SK-N-SH treated with all-trans-retinoic acid at 6 μM for 48 hours (cell line): Measurements from ENCODE around the gene DHH.

Source experiments
- ATAC-seq: fragments of 200-7000 bp; cut with Tn5 transposase; 3 replicates; pipeline ENCODE4 v1.9.1; 2020; ENCODE audit warnings: mild to moderate bottlenecking, moderate library complexity
- ARNTL ChIP-seq: fragments of 450-650 bp; formaldehyde crosslinking; IDR thresholded peaks from 2 replicates; pipeline ENCODE4 v1.5.0; 2020; ENCODE audit warnings: low read depth, mild to moderate bottlenecking, moderate library complexity, borderline replicate concordance
- BACH2 ChIP-seq: fragments of 250-450 bp; sonication (Bioruptor Pico); IDR thresholded peaks from 2 replicates; pipeline ENCODE4 v1.9.0; 2021; ENCODE audit warnings: mild to moderate bottlenecking, borderline replicate concordance
- CSDC2 ChIP-seq: fragments of 250-450 bp; sonication (Bioruptor Pico); IDR thresholded peaks from 2 replicates; pipeline ENCODE4 v1.5.0; 2020; ENCODE audit warnings: mild to moderate bottlenecking, moderate library complexity
- ESRRG ChIP-seq: fragments of 250-450 bp; sonication (Bioruptor Pico); IDR thresholded peaks from 2 replicates; pipeline ENCODE4 v1.6.1; 2021; ENCODE audit warnings: mild to moderate bottlenecking
- ISL1 ChIP-seq: fragments of 250-450 bp; sonication (Bioruptor Pico); IDR thresholded peaks from 2 replicates; pipeline ENCODE4 v2.1.2; 2022; ENCODE audit warnings: mild to moderate bottlenecking, moderate library complexity
- RARB ChIP-seq: fragments of 250-450 bp; sonication (Bioruptor Pico); IDR thresholded peaks from 2 replicates; pipeline ENCODE4 v1.8.0; 2021; ENCODE audit warnings: mild to moderate bottlenecking, moderate library complexity
- SNAI2 ChIP-seq: fragments of 250-450 bp; sonication (Bioruptor Pico); IDR thresholded peaks from 2 replicates; pipeline ENCODE4 v1.5.0; 2020; ENCODE audit warnings: mild to moderate bottlenecking, moderate library complexity
- TCF4 ChIP-seq: fragments of 250-450 bp; sonication (Bioruptor Pico); IDR thresholded peaks from 2 replicates; pipeline ENCODE4 v1.8.0; 2021; ENCODE audit warnings: mild to moderate bottlenecking, moderate library complexity, borderline replicate concordance
- TOX ChIP-seq: fragments of 250-450 bp; sonication (Bioruptor Pico); IDR thresholded peaks from 2 replicates; pipeline ENCODE4 v1.8.0; 2021; ENCODE audit warnings: mild to moderate bottlenecking, moderate library complexity, borderline replicate concordance
- ZC3H10 ChIP-seq: fragments of 250-450 bp; sonication (Bioruptor Pico); IDR thresholded peaks from 2 replicates; pipeline ENCODE4 v1.5.1; 2021; ENCODE audit warnings: mild to moderate bottlenecking, moderate library complexity
- ZFP3 ChIP-seq: fragments of 250-450 bp; sonication (Bioruptor Pico); IDR thresholded peaks from 2 replicates; pipeline ENCODE4 v1.5.0; 2020; ENCODE audit warnings: mild to moderate bottlenecking, moderate library complexity
- ZFP30 ChIP-seq: fragments of 450-650 bp; formaldehyde crosslinking; IDR thresholded peaks from 2 replicates; pipeline ENCODE4 v1.5.0; 2022; ENCODE audit warnings: mild to moderate bottlenecking, moderate library complexity
- ZNF565 ChIP-seq: fragments of 450-650 bp; formaldehyde crosslinking; conservative IDR thresholded peaks from 2 replicates; pipeline ENCODE4 v1.5.0; 2020; ENCODE audit warnings: low read depth, mild to moderate bottlenecking, moderate library complexity
- ZNF70 ChIP-seq: fragments of 450-650 bp; formaldehyde crosslinking; IDR thresholded peaks from 2 replicates; pipeline ENCODE4 v1.5.0; 2020; ENCODE audit warnings: mild to moderate bottlenecking, moderate library complexity
- ZNF8 ChIP-seq: fragments of 450-650 bp; formaldehyde crosslinking; IDR thresholded peaks from 2 replicates; pipeline ENCODE4 v1.5.0; 2020; ENCODE audit warnings: mild to moderate bottlenecking, moderate library complexity
- TF ChIP-seq, protein P1 (sequence below): fragments of 250-450 bp; sonication (Bioruptor Pico); IDR thresholded peaks from 2 replicates; pipeline ENCODE4 v1.5.0; 2020; ENCODE audit warnings: mild to moderate bottlenecking, moderate library complexity
- TF ChIP-seq, protein P2 (sequence below): fragments of 250-450 bp; sonication (Bioruptor Pico); IDR thresholded peaks from 2 replicates; pipeline ENCODE4 v1.8.0; 2021; ENCODE audit warnings: low read depth, mild to moderate bottlenecking, moderate library complexity, borderline replicate concordance
- TF ChIP-seq, protein P3 (sequence below): fragments of 250-450 bp; sonication (Bioruptor Pico); IDR thresholded peaks from 2 replicates; pipeline ENCODE4 v1.5.1; 2020; ENCODE audit warnings: low read depth, mild to moderate bottlenecking, moderate library complexity
- TF ChIP-seq, protein P4 (sequence below): fragments of 250-450 bp; sonication (Bioruptor Pico); IDR thresholded peaks from 2 replicates; pipeline ENCODE4 v1.5.1; 2021; ENCODE audit warnings: mild to moderate bottlenecking, moderate library complexity

DHH gene

DNA sequence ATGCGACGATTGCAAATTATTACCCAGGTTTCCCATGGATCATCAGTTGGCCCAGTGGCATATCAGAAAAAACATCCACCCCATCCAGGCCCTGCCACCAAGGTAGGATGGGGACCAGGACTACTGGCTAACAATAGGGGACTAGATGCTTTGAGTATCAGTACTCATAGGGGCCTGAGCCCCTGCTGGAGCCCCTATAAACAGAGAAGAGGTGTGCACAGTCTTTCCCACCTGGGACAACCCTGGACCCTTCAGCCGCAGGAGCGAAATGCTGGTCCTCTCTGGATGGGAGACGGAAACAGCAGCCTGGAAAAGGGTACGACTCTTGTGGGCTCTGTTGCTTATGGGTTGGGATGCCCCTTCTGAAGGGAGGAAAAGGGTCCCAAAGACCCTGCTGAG lies 5.7 kb downstream of the DHH start (continued):
- TF ChIP-seq, protein P1, sequence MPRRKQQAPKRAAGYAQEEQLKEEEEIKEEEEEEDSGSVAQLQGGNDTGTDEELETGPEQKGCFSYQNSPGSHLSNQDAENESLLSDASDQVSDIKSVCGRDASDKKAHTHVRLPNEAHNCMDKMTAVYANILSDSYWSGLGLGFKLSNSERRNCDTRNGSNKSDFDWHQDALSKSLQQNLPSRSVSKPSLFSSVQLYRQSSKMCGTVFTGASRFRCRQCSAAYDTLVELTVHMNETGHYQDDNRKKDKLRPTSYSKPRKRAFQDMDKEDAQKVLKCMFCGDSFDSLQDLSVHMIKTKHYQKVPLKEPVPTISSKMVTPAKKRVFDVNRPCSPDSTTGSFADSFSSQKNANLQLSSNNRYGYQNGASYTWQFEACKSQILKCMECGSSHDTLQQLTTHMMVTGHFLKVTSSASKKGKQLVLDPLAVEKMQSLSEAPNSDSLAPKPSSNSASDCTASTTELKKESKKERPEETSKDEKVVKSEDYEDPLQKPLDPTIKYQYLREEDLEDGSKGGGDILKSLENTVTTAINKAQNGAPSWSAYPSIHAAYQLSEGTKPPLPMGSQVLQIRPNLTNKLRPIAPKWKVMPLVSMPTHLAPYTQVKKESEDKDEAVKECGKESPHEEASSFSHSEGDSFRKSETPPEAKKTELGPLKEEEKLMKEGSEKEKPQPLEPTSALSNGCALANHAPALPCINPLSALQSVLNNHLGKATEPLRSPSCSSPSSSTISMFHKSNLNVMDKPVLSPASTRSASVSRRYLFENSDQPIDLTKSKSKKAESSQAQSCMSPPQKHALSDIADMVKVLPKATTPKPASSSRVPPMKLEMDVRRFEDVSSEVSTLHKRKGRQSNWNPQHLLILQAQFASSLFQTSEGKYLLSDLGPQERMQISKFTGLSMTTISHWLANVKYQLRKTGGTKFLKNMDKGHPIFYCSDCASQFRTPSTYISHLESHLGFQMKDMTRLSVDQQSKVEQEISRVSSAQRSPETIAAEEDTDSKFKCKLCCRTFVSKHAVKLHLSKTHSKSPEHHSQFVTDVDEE (CRISPR knock-in tag): no peak
- TF ChIP-seq SNAI2 (CRISPR knock-in tag): no peak
- no peak for TF ChIP-seq ESRRG
- no peak for TF ChIP-seq BACH2 (CRISPR knock-in tag)
- no peak for TF ChIP-seq ZNF70
- TF ChIP-seq TOX (CRISPR knock-in tag): no peak
- TF ChIP-seq ZNF8 (CRISPR knock-in tag): no peak
- TF ChIP-seq RARB (CRISPR knock-in tag): no peak
- TF ChIP-seq ZFP30 (CRISPR knock-in tag): no peak
- no peak for TF ChIP-seq ZFP3

DNA sequence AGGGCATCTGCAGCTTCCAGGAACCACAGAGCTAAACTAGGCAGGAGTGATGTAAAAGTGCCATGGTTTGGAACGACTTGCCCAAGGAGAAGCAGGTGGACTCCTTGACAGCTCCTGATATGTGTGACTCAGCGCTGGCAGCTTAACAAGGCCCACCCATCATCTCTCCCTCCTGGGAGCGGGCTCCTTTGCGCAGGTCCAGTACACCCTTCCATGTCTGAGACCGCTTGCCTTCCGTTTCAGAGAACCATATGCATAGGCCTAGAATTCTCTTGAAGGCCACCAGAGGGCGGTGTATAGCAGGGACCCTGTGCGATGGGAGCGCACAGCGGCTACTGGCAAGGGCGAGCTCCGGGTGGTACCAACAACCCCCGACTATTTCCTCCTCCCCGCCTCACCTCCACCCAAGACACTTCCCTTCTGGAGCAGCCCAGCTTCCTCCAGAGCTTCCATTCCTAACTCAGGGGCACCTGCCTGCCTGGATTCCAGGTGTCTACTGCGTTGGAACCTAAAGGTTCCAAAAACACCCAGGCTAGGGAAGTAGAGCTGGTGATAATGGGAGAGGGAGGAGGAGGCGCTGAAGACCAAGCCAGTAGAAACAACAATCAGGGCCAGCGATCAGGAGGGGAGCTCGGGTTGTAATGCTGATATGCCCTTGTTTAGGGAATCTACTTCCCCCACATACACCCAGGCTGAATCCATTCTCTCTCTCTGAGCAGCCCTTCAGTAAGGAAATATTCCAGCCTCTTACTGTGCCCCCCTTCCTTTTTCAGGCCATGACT lies 6.3 kb downstream of the DHH start:
- ATAC-seq: peak; percentile 94
- TF ChIP-seq, protein P2, sequence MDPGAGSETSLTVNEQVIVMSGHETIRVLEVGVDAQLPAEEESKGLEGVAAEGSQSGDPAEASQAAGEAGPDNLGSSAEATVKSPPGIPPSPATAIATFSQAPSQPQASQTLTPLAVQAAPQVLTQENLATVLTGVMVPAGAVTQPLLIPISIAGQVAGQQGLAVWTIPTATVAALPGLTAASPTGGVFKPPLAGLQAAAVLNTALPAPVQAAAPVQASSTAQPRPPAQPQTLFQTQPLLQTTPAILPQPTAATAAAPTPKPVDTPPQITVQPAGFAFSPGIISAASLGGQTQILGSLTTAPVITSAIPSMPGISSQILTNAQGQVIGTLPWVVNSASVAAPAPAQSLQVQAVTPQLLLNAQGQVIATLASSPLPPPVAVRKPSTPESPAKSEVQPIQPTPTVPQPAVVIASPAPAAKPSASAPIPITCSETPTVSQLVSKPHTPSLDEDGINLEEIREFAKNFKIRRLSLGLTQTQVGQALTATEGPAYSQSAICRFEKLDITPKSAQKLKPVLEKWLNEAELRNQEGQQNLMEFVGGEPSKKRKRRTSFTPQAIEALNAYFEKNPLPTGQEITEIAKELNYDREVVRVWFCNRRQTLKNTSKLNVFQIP (CRISPR knock-in tag): no peak
- TF ChIP-seq ZNF70 (no peak), ZNF565 (CRISPR knock-in tag) (no peak), CSDC2 (CRISPR knock-in tag) (no peak), ZNF8 (CRISPR knock-in tag) (no peak), ARNTL (CRISPR knock-in tag) (no peak), ZFP30 (CRISPR knock-in tag) (no peak), TCF4 (CRISPR knock-in tag) (no peak), BACH2 (CRISPR knock-in tag) (no peak), ZFP3 (no peak), ZC3H10 (no peak), SNAI2 (CRISPR knock-in tag) (no peak)
- TF ChIP-seq, protein P3, sequence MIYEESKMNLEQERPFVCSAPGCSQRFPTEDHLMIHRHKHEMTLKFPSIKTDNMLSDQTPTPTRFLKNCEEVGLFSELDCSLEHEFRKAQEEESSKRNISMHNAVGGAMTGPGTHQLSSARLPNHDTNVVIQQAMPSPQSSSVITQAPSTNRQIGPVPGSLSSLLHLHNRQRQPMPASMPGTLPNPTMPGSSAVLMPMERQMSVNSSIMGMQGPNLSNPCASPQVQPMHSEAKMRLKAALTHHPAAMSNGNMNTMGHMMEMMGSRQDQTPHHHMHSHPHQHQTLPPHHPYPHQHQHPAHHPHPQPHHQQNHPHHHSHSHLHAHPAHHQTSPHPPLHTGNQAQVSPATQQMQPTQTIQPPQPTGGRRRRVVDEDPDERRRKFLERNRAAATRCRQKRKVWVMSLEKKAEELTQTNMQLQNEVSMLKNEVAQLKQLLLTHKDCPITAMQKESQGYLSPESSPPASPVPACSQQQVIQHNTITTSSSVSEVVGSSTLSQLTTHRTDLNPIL (CRISPR knock-in tag): no peak
- TF ChIP-seq, protein P4, sequence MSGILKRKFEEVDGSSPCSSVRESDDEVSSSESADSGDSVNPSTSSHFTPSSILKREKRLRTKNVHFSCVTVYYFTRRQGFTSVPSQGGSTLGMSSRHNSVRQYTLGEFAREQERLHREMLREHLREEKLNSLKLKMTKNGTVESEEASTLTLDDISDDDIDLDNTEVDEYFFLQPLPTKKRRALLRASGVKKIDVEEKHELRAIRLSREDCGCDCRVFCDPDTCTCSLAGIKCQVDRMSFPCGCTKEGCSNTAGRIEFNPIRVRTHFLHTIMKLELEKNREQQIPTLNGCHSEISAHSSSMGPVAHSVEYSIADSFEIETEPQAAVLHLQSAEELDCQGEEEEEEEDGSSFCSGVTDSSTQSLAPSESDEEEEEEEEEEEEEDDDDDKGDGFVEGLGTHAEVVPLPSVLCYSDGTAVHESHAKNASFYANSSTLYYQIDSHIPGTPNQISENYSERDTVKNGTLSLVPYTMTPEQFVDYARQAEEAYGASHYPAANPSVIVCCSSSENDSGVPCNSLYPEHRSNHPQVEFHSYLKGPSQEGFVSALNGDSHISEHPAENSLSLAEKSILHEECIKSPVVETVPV (CRISPR knock-in tag): no peak

DNA sequence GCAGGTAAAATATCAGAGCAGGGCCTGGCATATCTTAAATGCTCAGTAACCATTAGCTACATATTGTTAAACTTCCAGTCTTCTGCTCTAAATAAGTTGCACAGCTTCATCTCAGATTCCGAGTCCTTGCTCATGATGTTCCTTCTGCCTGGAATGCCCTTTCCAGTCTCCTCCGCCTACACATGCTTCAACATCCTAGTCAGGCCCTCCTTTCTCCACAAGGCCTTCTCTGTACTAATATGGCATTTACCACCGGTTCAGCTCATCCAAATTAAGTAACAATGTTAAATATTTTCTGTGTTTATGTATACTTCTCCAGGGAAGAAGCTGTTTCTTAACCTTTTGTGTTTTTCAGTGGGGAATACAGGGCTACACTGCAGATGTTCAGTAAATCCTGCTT lies 8.5 kb downstream of the DHH start:
- no peak for ATAC-seq
- no peak for TF ChIP-seq ISL1 (CRISPR knock-in tag)
- no peak for TF ChIP-seq ZNF565 (CRISPR knock-in tag)
- no peak for TF ChIP-seq ZFP30 (CRISPR knock-in tag)
- TF ChIP-seq, all 23 proteins: peak for 0

DNA sequence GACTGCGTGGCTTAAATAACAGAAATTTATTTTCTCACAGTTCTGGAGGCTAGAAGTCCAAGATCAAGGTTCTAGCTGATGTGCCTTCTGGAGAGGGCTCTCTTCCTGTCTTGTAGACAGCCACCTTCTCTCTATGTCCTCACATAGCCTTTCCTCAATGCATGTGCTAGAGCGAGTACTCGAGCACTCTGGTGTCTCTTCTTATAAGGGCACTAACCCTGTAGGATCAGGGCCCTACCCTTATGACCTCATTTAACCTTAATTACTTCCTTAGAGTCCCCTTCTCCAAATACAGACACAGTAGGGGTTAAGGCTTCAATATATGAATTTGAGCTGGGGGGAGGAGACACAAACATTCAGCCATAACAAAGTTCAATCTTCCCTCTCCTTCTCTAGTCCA lies 10.2 kb downstream of the DHH start:
- ATAC-seq: no peak
- TF ChIP-seq CSDC2 (CRISPR knock-in tag): no peak
- TF ChIP-seq, protein P3 (CRISPR knock-in tag): no peak
- TF ChIP-seq TCF4 (CRISPR knock-in tag): no peak
- no peak for TF ChIP-seq ZFP3
- TF ChIP-seq, all 23 proteins: peak for 0
